HCT116 (cell line): ENCODE results near the gene ZNF485.

Source experiments
- CEBPB ChIP-seq: IDR thresholded peaks from 2 replicates; pipeline ENCODE4 v1.6.1; 2012; ENCODE audit warnings: low read depth
- ELF1 ChIP-seq: IDR thresholded peaks from 2 replicates; pipeline ENCODE4 v1.6.1; 2012; ENCODE audit warnings: low read depth, borderline replicate concordance
- EZH2 ChIP-seq: fragments of 200-600 bp; sonication (generic); IDR thresholded peaks from 2 replicates; pipeline ENCODE4 v1.6.1; 2017; ENCODE audit warnings: antibody characterized with exemption, mixed run types
- JUND ChIP-seq: IDR thresholded peaks from 2 replicates; pipeline ENCODE4 v1.6.1; 2012
- POLR2A ChIP-seq: IDR thresholded peaks from 2 replicates; pipeline ENCODE4 v1.7.0; 2011; ENCODE audit warnings: borderline replicate concordance; ENCODE audit not compliant: insufficient read depth, insufficient read length; ENCODE audit errors: extremely low read depth
- POLR2AphosphoS5 ChIP-seq: IDR thresholded peaks from 2 replicates; pipeline ENCODE4 v1.6.1; 2011; ENCODE audit warnings: mild to moderate bottlenecking, low read depth, low read length, moderate library complexity
- RAD21 ChIP-seq: IDR thresholded peaks from 2 replicates; pipeline ENCODE4 v1.6.1; 2012; ENCODE audit warnings: low read depth, mild to moderate bottlenecking
- SRF ChIP-seq: IDR thresholded peaks from 2 replicates; pipeline ENCODE4 v1.6.1; 2012; ENCODE audit warnings: low read depth
- TCF7L2 ChIP-seq: IDR thresholded peaks from 2 replicates; pipeline ENCODE4 v1.7.0; 2011; ENCODE audit warnings: borderline replicate concordance, inconsistent platforms; ENCODE audit not compliant: insufficient read depth, insufficient read length; ENCODE audit errors: extremely low read depth
- YY1 ChIP-seq: IDR thresholded peaks from 2 replicates; pipeline ENCODE4 v1.6.1; 2011; ENCODE audit warnings: low read length, low read depth, moderate library complexity, mild to moderate bottlenecking; ENCODE audit not compliant: insufficient replicate concordance; ENCODE audit errors: extremely low read depth
- ZFX ChIP-seq: fragments of 450-650 bp; IDR thresholded peaks from 2 replicates; pipeline ENCODE4 v1.6.1; 2017
- TF ChIP-seq, protein P1 (sequence below): IDR thresholded peaks from 2 replicates; pipeline ENCODE4 v1.6.1; 2012; ENCODE audit warnings: low read depth
- TF ChIP-seq, protein P2 (sequence below), 3 experiments: fragments of 200-600 bp in 1 of 3; sonication (generic) in 1 of 3; IDR thresholded peaks in 2 of 3; conservative IDR thresholded peaks in 1 of 3; 2 replicates each; pipeline ENCODE4 v1.5.1; 2012 to 2017; ENCODE audit warnings: low read depth in 2 of 3, low read length in 2 of 3, antibody characterized with exemption in 1 of 3, borderline replicate concordance in 1 of 3, control low read depth in 1 of 3, mild to moderate bottlenecking in 1 of 3, mixed read lengths in 1 of 3, mixed run types in 1 of 3, moderate library complexity in 1 of 3; ENCODE audit not compliant: insufficient read depth in 1 of 3

DNA sequence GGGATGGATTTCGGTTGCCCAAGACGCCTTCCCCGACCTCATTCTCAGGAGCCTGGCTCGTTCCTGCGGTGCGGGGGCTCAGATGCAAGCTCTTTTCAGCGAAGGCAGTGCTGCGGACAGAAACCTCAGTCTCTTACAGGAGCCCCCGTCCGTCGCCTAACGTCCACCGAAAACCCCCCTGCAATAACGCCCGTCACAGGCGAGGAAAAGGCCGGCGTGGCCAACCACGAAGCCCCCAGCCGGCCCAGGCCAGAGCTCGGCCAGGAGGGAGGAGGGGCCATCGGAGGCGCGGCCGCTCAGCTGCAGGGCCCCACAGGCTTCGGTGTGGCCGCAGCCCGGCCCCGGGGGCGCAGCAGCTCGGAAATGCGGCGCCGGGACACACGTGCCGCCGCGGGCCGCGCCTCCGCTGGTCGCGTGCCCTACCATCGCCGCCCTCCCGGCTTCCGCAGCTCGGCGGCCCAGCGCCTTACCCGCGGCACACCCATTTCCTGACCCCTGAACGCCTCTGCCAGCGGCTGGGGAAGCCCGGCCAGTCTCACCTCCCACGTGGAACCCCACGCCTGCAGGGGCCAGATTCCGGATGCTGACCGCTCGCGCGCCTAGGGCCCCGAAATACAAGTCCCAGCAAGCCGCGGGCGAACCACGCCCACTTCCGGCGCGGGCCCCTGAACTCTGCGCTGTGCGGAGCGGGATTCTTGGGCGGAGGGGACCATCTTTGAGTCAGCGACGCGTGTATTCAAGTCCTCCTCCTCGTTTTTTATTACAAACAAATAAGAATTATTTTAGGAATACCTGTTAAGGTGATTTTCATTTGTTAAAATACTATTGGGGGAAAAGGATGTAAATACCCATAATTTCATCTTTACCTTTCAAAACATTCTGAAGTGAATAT, 32.0 kb upstream of the ZNF485 start, which contains the start of gene ZNF239:
- TF ChIP-seq CEBPB (no peak), YY1 (peak; percentile 6), RAD21 (no peak), POLR2AphosphoS5 (peak; percentile 43; the same call in 1 of the 2 replicates), SRF (no peak), POLR2A (no peak), EZH2 (no peak), TCF7L2 (no peak), JUND (no peak), ZFX (no peak; the same call in 1 of the 2 replicates), ELF1 (no peak)
- TF ChIP-seq, protein P1, sequence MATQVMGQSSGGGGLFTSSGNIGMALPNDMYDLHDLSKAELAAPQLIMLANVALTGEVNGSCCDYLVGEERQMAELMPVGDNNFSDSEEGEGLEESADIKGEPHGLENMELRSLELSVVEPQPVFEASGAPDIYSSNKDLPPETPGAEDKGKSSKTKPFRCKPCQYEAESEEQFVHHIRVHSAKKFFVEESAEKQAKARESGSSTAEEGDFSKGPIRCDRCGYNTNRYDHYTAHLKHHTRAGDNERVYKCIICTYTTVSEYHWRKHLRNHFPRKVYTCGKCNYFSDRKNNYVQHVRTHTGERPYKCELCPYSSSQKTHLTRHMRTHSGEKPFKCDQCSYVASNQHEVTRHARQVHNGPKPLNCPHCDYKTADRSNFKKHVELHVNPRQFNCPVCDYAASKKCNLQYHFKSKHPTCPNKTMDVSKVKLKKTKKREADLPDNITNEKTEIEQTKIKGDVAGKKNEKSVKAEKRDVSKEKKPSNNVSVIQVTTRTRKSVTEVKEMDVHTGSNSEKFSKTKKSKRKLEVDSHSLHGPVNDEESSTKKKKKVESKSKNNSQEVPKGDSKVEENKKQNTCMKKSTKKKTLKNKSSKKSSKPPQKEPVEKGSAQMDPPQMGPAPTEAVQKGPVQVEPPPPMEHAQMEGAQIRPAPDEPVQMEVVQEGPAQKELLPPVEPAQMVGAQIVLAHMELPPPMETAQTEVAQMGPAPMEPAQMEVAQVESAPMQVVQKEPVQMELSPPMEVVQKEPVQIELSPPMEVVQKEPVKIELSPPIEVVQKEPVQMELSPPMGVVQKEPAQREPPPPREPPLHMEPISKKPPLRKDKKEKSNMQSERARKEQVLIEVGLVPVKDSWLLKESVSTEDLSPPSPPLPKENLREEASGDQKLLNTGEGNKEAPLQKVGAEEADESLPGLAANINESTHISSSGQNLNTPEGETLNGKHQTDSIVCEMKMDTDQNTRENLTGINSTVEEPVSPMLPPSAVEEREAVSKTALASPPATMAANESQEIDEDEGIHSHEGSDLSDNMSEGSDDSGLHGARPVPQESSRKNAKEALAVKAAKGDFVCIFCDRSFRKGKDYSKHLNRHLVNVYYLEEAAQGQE, result no peak
- TF ChIP-seq, protein P2, sequence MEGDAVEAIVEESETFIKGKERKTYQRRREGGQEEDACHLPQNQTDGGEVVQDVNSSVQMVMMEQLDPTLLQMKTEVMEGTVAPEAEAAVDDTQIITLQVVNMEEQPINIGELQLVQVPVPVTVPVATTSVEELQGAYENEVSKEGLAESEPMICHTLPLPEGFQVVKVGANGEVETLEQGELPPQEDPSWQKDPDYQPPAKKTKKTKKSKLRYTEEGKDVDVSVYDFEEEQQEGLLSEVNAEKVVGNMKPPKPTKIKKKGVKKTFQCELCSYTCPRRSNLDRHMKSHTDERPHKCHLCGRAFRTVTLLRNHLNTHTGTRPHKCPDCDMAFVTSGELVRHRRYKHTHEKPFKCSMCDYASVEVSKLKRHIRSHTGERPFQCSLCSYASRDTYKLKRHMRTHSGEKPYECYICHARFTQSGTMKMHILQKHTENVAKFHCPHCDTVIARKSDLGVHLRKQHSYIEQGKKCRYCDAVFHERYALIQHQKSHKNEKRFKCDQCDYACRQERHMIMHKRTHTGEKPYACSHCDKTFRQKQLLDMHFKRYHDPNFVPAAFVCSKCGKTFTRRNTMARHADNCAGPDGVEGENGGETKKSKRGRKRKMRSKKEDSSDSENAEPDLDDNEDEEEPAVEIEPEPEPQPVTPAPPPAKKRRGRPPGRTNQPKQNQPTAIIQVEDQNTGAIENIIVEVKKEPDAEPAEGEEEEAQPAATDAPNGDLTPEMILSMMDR (IDR thresholded peaks at IDR 0.05 in 2 of 3, conservative IDR thresholded peaks at IDR 0.05 in 1 of 3; ENCODE audit: borderline replicate concordance in 1 of 3, insufficient read depth in 1 of 3, low read depth in 2 of 3, low read length in 2 of 3), result no peak
